Hepatocyte (in vitro differentiated cells): ENCODE measurements around the gene PDZD4. TPM values are rescaled to one million over a fixed set of nuclear protein-coding genes. Genes with fewer than 3 reads are reported as not detected.

Experiments
- DNase-seq: peaks from one replicate; pipeline ENCODE4 v3.0.0-alpha.2; 2016; ENCODE audit warnings: low spot score
- H2AFZ ChIP-seq: fragments of 200-600 bp; sonication (generic); 2 replicates; pipeline ENCODE4 v1.6.0; 2016; ENCODE audit warnings: antibody characterized with exemption, mild to moderate bottlenecking
- H3K27ac ChIP-seq: fragments of 200-600 bp; sonication (generic); 2 replicates; pipeline ENCODE4 v1.5.1; 2016; ENCODE audit warnings: mild to moderate bottlenecking
- H3K27me3 ChIP-seq: fragments of 200-600 bp; sonication (generic); 2 replicates; pipeline ENCODE4 v1.6.1; 2016
- H3K36me3 ChIP-seq: fragments of 200-600 bp; sonication (generic); replicated peaks from 2 replicates; pipeline ENCODE4 v1.5.1; 2016; ENCODE audit warnings: low read depth; ENCODE audit not compliant: insufficient read depth
- H3K4me1 ChIP-seq: fragments of 200-600 bp; sonication (generic); 2 replicates; pipeline ENCODE4 v1.5.1; 2016; ENCODE audit warnings: mild to moderate bottlenecking, moderate library complexity; ENCODE audit not compliant: insufficient read depth
- H3K4me2 ChIP-seq: fragments of 200-600 bp; sonication (generic); 2 replicates; pipeline ENCODE4 v1.6.0; 2016
- H3K4me3 ChIP-seq: fragments of 200-600 bp; sonication (generic); 2 replicates; pipeline ENCODE4 v1.5.1; 2016; ENCODE audit warnings: mild to moderate bottlenecking
- H3K79me2 ChIP-seq: fragments of 200-600 bp; sonication (generic); 2 replicates; pipeline ENCODE4 v1.6.0; 2017; ENCODE audit warnings: mild to moderate bottlenecking
- H3K9me2 ChIP-seq: fragments of 200-600 bp; sonication (generic); replicated peaks from 2 replicates; pipeline ENCODE4 v1.6.0; 2017; ENCODE audit warnings: mild to moderate bottlenecking; ENCODE audit not compliant: insufficient read depth
- H3K9me3 ChIP-seq: fragments of 200-600 bp; sonication (generic); 2 replicates; pipeline ENCODE4 v1.5.1; 2016; ENCODE audit warnings: low read depth, mild to moderate bottlenecking
- H4K20me1 ChIP-seq: fragments of 200-600 bp; sonication (generic); 2 replicates; pipeline ENCODE4 v1.6.0; 2016; ENCODE audit warnings: mild to moderate bottlenecking; ENCODE audit not compliant: insufficient read depth, poor library complexity, severe bottlenecking
- EZH2 ChIP-seq: fragments of 200-600 bp; sonication (generic); IDR thresholded peaks from 2 replicates; pipeline ENCODE4 v1.6.1; 2016; ENCODE audit warnings: antibody characterized with exemption, mild to moderate bottlenecking, borderline replicate concordance
- EZH2phosphoT487 ChIP-seq: fragments of 200-600 bp; sonication (generic); IDR thresholded peaks from one replicate; pipeline ENCODE4 v1.6.1; 2018; ENCODE audit warnings: antibody characterized with exemption, mild to moderate bottlenecking, low read depth, moderate library complexity; ENCODE audit not compliant: unreplicated experiment, severe bottlenecking
- WGBS: methylation state at CpG from one replicate; pipeline ENCODE4 v1.1.6; 2016; ENCODE audit warnings: low lambda C conversion rate; ENCODE audit errors: missing lambda C conversion rate; 5-methylcytosine and 5-hydroxymethylcytosine counted together
- polyA plus RNA-seq: library from polyadenylated mRNA; unstranded; fragments of >200 nt; fragmentation: Nextera tagmentation; extraction: Ambion mirVana; gene quantifications from 2 replicates; pipeline ENCODE4 v1.2.1, GENCODE V29; 2016
- total RNA-seq: library from RNA; depleted of rRNA; stranded (reverse); fragments of >200 nt; gene quantifications from 2 replicates; pipeline ENCODE4 v1.2.3, GENCODE V29; 2014
- TF ChIP-seq, protein P1 (sequence below): fragments of 200-600 bp; sonication (generic); IDR thresholded peaks from 2 replicates; pipeline ENCODE4 v1.5.1; 2016; ENCODE audit warnings: antibody characterized with exemption, mild to moderate bottlenecking; ENCODE audit not compliant: poor library complexity

The PDZD4 gene
- total and polyA plus RNA-seq, 2 experiments from 2014 or later: 0.59 to 2.8 TPM

- H4K20me1 ChIP-seq: no peaks in the 10 kb centered on the region
- no peaks in the 10 kb centered on the region for H3K27me3 ChIP-seq
- no peak overlapping the region for H2AFZ ChIP-seq
- no peaks in the 10 kb centered on the region for H3K36me3 ChIP-seq
- no peak overlapping the region for H3K4me3 ChIP-seq
- H3K4me1 ChIP-seq: no peaks in the 10 kb centered on the region
- H3K4me2 ChIP-seq: no peak overlapping the region
- DNase-seq: no peak
- WGBS: 87% methylated on average over 22 of the region's 22 CpGs
- H3K9me2 ChIP-seq: no peaks in the 10 kb centered on the region
- no peak overlapping the region for H3K27ac ChIP-seq
- TF ChIP-seq EZH2phosphoT487 (no peak), EZH2 (no peak)
- TF ChIP-seq, protein P1, sequence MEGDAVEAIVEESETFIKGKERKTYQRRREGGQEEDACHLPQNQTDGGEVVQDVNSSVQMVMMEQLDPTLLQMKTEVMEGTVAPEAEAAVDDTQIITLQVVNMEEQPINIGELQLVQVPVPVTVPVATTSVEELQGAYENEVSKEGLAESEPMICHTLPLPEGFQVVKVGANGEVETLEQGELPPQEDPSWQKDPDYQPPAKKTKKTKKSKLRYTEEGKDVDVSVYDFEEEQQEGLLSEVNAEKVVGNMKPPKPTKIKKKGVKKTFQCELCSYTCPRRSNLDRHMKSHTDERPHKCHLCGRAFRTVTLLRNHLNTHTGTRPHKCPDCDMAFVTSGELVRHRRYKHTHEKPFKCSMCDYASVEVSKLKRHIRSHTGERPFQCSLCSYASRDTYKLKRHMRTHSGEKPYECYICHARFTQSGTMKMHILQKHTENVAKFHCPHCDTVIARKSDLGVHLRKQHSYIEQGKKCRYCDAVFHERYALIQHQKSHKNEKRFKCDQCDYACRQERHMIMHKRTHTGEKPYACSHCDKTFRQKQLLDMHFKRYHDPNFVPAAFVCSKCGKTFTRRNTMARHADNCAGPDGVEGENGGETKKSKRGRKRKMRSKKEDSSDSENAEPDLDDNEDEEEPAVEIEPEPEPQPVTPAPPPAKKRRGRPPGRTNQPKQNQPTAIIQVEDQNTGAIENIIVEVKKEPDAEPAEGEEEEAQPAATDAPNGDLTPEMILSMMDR: no peak
- H3K79me2 ChIP-seq: no peaks in the 10 kb centered on the region
- no peaks in the 10 kb centered on the region for H3K9me3 ChIP-seq
These were observed 36.1 kb upstream of the PDZD4 start for GRCh38 chrX:153866302-153867019.

- Histone ChIP-seq H4K20me1 (no peaks in the 10 kb centered on the region), H2AFZ (no peak overlapping the region), H3K36me3 (no peaks in the 10 kb centered on the region), H3K79me2 (no peaks in the 10 kb centered on the region), H3K9me2 (no peaks in the 10 kb centered on the region), H3K27me3 (no peaks in the 10 kb centered on the region), H3K9me3 (no peaks in the 10 kb centered on the region), H3K27ac (no peak overlapping the region), H3K4me2 (no peak overlapping the region), H3K4me3 (no peak overlapping the region), H3K4me1 (no peaks in the 10 kb centered on the region)
- DNase-seq: no peak
- TF ChIP-seq EZH2 (no peak), EZH2phosphoT487 (no peak)
- TF ChIP-seq, protein P1: no peak
- 90% methylated on average over 9 of the region's 9 CpGs for WGBS
These were observed 35.3 kb upstream of the PDZD4 start for GRCh38 chrX:153865685-153866084.

DNA sequence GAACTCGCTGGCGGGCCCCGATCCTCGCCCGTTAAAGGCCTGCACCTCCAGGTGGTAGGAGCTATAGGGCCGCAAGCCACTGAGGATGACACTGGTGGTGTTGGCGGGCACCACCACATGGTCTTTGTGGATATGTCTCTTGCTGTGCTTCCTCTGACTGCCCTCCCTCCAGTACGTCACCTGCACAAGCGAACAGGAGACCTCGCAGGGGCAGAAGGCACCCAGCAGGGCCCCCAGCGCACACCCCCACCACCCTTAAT is 34.9 kb upstream of the PDZD4 start:
- Histone ChIP-seq H4K20me1 (no peaks in the 10 kb centered on the region), H3K9me2 (no peaks in the 10 kb centered on the region), H3K4me2 (no peak overlapping the region), H3K27ac (no peak overlapping the region), H3K36me3 (no peaks in the 10 kb centered on the region), H3K4me1 (no peaks in the 10 kb centered on the region), H3K27me3 (no peaks in the 10 kb centered on the region), H3K79me2 (no peaks in the 10 kb centered on the region), H3K9me3 (no peaks in the 10 kb centered on the region), H3K4me3 (no peak overlapping the region), H2AFZ (no peak overlapping the region)
- WGBS: 91% methylated on average over 6 of the region's 11 CpGs
- DNase-seq: no peak
- TF ChIP-seq, protein P1: no peak
- TF ChIP-seq EZH2phosphoT487 (no peak), EZH2 (no peak)
